Measurements from ENCODE around the gene CKAP2L. TPM values are rescaled to one million over a fixed set of nuclear protein-coding genes. Genes with fewer than 3 reads are reported as not detected.

CKAP2L gene
- total and polyA plus RNA-seq, 2 experiments from 2014 or later = 16.2 to 30.2 TPM

DNA sequence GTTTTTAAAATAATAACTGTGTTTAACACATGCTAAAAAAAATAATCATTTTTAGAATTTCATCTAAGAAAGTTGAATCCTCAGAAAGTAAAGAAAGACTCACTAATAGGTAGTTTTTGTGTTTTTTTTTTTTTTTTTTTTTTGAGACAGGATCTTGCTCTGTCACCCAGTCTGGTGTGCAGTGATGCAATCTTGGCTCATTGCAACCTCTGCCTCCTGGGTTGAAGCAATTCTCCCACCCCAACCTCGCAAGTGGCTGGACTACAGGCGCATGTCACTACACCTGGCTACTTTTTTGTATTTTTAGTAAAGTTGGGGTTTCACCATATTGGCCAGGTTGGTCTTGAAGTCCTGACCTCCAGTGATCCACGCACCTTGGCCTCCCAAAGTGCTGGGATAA, 7.1 kb downstream of the CKAP2L start:
- no peak overlapping the region for H3K4me2 ChIP-seq
- no peaks in the 10 kb centered on the region for H3F3A ChIP-seq (replicated peaks; ENCODE audit: low read depth)
- H4K20me1 ChIP-seq (replicated peaks; ENCODE audit: insufficient read depth) = no peaks in the 10 kb centered on the region; the same call in none of the 2 replicates
- peaks cover 46% of the 10 kb centered on the region for H3K36me3 Mint-ChIP-seq (ENCODE audit: low read depth)
- H3K79me2 ChIP-seq (replicated peaks; ENCODE audit: insufficient read depth) = no peaks in the 10 kb centered on the region
- no peak for DNase-seq (ENCODE audit: low spot score)
- H3K36me3 ChIP-seq (ENCODE audit: insufficient read depth) = peaks cover 27% of the 10 kb centered on the region
- H3K4me3 Mint-ChIP-seq = no peak overlapping the region
- H3K4me1 ChIP-seq (ENCODE audit: insufficient read depth) = no peaks in the 10 kb centered on the region
- no peaks in the 10 kb centered on the region; the same call in 2 of the 3 replicates for H3K4me1 Mint-ChIP-seq
- no peak overlapping the region for H3K27ac ChIP-seq (ENCODE audit: low read depth)
- no peak overlapping the region for H2AFZ ChIP-seq
- H3K4me3 ChIP-seq = no peak overlapping the region
- no peaks in the 10 kb centered on the region for H3K9me2 ChIP-seq (ENCODE audit: insufficient read depth)
- no peak for ATAC-seq
- H3K27ac Mint-ChIP-seq = no peak overlapping the region
- no peaks in the 10 kb centered on the region for H3K27me3 Mint-ChIP-seq (ENCODE audit: insufficient read depth, low read depth, poor library complexity)
- TF ChIP-seq, protein P1, sequence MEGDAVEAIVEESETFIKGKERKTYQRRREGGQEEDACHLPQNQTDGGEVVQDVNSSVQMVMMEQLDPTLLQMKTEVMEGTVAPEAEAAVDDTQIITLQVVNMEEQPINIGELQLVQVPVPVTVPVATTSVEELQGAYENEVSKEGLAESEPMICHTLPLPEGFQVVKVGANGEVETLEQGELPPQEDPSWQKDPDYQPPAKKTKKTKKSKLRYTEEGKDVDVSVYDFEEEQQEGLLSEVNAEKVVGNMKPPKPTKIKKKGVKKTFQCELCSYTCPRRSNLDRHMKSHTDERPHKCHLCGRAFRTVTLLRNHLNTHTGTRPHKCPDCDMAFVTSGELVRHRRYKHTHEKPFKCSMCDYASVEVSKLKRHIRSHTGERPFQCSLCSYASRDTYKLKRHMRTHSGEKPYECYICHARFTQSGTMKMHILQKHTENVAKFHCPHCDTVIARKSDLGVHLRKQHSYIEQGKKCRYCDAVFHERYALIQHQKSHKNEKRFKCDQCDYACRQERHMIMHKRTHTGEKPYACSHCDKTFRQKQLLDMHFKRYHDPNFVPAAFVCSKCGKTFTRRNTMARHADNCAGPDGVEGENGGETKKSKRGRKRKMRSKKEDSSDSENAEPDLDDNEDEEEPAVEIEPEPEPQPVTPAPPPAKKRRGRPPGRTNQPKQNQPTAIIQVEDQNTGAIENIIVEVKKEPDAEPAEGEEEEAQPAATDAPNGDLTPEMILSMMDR (conservative IDR thresholded peaks at IDR 0.05; ENCODE audit: low read depth in 2 of 2) = no peak
- TF ChIP-seq EZH2phosphoT487 (IDR thresholded peaks at IDR 0.05; ENCODE audit: unreplicated experiment) (no peak), CREB1 (CRISPR knock-in tag; IDR thresholded peaks at IDR 0.05; ENCODE audit: low read depth) (no peak), STAT1 (IDR thresholded peaks at IDR 0.05; ENCODE audit: unreplicated experiment) (no peak)
- no peaks in the 10 kb centered on the region for H3K9me3 Mint-ChIP-seq
- H3K27me3 ChIP-seq (ENCODE audit: insufficient read depth) = no peaks in the 10 kb centered on the region

DNA sequence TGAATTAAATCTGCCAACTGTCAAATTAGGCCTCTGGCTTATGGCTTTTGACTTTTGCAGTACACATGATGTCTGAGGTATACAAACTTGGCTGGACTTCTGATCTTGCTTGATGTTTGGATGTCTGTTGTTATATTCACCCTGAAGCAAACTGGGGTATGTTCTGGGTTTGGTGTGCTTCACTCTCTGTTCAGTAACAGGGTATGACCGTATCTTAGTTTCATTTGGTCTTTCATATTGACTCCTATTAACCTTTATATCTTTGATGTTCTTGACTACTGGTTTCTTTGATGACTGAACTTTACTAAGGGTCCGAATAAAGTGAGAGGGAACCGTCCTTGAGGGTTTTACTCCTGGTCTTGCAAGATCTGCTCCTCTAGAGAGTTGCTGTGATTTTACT, 8.2 kb downstream of the CKAP2L start:
- H3K27ac Mint-ChIP-seq = no peak overlapping the region
- H2AFZ ChIP-seq = no peak overlapping the region
- no peaks in the 10 kb centered on the region for H3K4me1 Mint-ChIP-seq
- H3K79me2 ChIP-seq (replicated peaks; ENCODE audit: insufficient read depth) = no peaks in the 10 kb centered on the region
- ATAC-seq = no peak
- peaks cover 51% of the 10 kb centered on the region for H3K36me3 Mint-ChIP-seq (ENCODE audit: low read depth)
- H3K9me2 ChIP-seq (ENCODE audit: insufficient read depth) = no peaks in the 10 kb centered on the region
- H3K4me2 ChIP-seq = no peak overlapping the region
- no peak overlapping the region for H3K4me3 Mint-ChIP-seq
- no peak overlapping the region for H3K4me3 ChIP-seq
- H3K9me3 Mint-ChIP-seq = no peaks in the 10 kb centered on the region
- peaks cover 34% of the 10 kb centered on the region for H3K36me3 ChIP-seq (ENCODE audit: insufficient read depth)
- DNase-seq (ENCODE audit: low spot score) = no peak
- H3K27ac ChIP-seq (ENCODE audit: low read depth) = no peak overlapping the region
- H3F3A ChIP-seq (replicated peaks; ENCODE audit: low read depth) = no peaks in the 10 kb centered on the region
- H3K27me3 ChIP-seq (ENCODE audit: insufficient read depth) = no peaks in the 10 kb centered on the region
- H3K4me1 ChIP-seq (ENCODE audit: insufficient read depth) = no peaks in the 10 kb centered on the region
- H4K20me1 ChIP-seq (replicated peaks; ENCODE audit: insufficient read depth) = no peaks in the 10 kb centered on the region; the same call in none of the 2 replicates
- H3K27me3 Mint-ChIP-seq (ENCODE audit: insufficient read depth, low read depth, poor library complexity) = no peaks in the 10 kb centered on the region
- TF ChIP-seq EZH2phosphoT487 (IDR thresholded peaks at IDR 0.05; ENCODE audit: unreplicated experiment) (no peak), NANOG (IDR thresholded peaks at IDR 0.05; ENCODE audit: borderline replicate concordance) (no peak), CREB1 (CRISPR knock-in tag; IDR thresholded peaks at IDR 0.05; ENCODE audit: low read depth) (no peak), ZNF462 (CRISPR knock-in tag; IDR thresholded peaks at IDR 0.05) (no peak), ETS1 (IDR thresholded peaks at IDR 0.05) (no peak), ZNF114 (CRISPR knock-in tag; IDR thresholded peaks at IDR 0.05) (no peak), JUNB (IDR thresholded peaks at IDR 0.05; ENCODE audit: unreplicated experiment) (no peak)
- TF ChIP-seq, protein P2, sequence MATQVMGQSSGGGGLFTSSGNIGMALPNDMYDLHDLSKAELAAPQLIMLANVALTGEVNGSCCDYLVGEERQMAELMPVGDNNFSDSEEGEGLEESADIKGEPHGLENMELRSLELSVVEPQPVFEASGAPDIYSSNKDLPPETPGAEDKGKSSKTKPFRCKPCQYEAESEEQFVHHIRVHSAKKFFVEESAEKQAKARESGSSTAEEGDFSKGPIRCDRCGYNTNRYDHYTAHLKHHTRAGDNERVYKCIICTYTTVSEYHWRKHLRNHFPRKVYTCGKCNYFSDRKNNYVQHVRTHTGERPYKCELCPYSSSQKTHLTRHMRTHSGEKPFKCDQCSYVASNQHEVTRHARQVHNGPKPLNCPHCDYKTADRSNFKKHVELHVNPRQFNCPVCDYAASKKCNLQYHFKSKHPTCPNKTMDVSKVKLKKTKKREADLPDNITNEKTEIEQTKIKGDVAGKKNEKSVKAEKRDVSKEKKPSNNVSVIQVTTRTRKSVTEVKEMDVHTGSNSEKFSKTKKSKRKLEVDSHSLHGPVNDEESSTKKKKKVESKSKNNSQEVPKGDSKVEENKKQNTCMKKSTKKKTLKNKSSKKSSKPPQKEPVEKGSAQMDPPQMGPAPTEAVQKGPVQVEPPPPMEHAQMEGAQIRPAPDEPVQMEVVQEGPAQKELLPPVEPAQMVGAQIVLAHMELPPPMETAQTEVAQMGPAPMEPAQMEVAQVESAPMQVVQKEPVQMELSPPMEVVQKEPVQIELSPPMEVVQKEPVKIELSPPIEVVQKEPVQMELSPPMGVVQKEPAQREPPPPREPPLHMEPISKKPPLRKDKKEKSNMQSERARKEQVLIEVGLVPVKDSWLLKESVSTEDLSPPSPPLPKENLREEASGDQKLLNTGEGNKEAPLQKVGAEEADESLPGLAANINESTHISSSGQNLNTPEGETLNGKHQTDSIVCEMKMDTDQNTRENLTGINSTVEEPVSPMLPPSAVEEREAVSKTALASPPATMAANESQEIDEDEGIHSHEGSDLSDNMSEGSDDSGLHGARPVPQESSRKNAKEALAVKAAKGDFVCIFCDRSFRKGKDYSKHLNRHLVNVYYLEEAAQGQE (IDR thresholded peaks at IDR 0.05; ENCODE audit: unreplicated experiment) = no peak

Data from GM23338 (cell line).